Measurements from ENCODE around the gene CERK.

CERK gene

DNA sequence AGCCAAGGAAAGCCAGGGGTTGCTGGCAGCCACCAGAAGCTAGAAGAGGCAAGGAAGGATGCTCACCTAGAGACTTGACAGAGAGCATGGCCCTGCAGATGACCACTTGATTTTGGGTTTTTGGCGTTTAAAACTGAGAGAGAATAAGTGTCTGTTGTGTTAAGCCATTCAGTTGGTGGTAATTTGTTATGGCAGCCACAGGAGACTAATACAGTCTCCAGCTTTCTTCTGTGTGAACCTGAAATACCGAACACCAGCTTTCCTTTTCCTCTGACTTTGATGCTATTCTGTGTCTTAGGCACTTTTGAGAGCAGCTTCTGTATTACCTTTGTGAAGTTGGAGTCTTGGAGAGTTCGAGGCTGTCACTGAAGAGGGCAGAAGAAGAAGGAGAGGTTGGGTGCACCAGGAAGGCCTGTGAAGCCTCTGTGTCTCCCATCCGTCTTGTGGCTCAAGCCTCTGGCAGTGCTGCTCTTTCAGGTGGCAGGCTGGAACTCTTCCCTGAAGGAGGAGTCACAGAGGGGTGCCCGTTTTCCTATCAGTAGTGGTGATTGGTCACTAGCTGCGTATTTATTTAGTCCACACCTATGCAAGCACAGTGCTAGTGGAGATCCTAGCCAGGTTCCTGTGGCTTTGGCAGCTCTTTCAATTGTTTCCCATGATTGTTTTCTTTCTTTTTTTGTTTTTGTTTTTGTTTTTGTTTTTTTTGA, 26.9 kb upstream of the CERK start:
- DNase-seq = no peak

DNA sequence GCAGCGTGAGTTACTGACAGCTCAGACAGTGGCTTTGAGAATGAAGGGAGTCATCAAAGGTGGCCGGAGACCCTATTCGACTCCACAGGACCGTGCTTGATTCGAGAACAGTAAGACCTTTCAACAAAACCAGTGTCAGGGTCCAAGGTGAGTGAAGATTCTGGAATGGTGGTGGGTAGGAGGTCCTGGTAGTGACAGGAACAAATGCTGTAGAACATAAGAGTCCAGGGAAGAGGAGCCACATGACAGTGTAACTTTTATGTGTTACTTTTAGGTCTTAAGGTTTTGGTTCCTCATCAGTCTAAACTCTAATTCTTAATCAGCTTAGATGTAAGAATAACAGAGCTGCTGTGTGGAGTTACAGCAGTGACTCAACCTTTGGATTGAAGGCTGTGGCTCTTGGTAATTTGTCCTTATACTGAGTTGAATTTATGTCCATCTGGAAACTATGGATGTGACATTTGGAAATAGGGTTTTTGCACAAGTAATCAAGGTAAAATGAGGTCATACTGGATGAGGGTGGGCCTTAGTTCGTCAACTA, 26.2 kb upstream of the CERK start:
- no peak for DNase-seq

DNA sequence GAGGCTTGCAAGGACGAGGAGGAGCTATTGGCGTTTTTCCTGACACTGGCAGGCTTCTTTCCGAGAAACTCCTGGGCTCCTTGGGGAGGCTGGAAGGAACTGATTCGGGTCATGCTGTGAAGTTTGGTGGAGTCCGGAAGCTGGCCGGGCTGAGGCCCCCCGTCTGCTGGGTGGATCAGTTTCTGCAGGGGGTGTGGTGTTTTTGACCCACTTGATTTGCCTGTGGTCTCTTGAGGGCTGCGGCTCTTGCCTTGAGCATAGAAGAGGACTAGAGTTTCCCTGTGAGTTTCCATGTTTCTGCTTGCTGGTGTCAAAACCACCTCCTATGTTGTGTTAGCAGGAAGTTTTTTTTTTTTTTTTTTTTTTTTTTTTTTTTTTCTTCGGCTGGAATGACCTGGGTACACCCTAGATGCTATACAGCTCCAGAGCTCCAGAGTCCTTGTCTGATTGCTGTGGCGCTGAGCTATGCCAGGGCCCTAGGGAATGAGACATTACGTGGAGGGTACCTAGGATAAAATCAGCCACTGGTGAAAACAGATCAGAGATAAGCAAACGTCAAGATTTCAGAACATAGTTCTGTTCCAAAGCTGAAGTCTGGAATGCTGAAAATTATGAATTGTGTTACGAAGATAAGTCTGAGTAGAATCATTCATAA, 25.1 kb upstream of the CERK start:
- DNase-seq = peak in 1 of 2 experiments; percentile 13

DNA sequence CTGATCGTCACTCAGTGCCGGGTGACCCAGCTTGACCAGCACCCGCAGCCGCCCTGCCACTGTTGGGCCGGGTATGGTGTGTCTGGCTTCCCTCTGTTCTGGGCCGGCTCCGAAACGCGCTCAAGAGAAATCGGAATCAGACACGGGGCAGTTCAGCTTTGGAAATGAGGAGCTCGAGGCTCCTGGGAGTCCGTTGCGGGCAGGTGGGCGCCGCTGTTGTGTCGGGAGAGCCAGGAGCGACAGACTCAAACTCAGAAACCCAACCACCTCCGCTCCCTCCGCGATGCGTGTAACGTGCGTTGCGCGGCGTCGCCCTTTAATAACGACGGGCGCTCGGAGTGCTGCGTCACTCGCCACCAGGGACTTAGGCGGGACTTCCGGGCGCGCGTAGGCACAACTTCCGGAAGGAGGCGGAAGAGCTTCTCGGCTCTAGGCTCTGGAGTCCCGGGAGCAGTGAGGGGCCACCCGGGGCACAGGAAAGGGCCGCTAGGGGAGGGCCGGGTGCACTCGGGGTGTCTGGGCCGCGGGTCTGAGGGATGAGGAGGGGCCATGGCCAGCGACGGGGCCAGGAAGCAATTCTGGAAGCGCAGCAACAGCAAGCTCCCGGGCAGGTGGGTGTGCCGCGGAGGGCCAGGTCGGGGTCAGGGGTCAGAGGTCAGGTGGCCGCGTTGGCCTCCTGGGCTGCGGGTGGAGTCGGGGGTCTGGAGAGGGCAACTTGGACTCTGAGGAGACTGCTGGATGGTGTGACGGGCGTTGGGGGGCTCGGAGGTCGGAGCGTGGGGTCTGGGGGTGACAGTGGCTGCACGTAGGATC, 24.4 kb upstream of the CERK start, which contains the start of gene TBC1D22A:
TSS of gene TBC1D22A (plus strand) at position 413 of the 813 bp plus-strand sequence. CDS start at position 550, 137 bp downstream.
- DNase-seq = peak; percentile 84 to 94

DNA sequence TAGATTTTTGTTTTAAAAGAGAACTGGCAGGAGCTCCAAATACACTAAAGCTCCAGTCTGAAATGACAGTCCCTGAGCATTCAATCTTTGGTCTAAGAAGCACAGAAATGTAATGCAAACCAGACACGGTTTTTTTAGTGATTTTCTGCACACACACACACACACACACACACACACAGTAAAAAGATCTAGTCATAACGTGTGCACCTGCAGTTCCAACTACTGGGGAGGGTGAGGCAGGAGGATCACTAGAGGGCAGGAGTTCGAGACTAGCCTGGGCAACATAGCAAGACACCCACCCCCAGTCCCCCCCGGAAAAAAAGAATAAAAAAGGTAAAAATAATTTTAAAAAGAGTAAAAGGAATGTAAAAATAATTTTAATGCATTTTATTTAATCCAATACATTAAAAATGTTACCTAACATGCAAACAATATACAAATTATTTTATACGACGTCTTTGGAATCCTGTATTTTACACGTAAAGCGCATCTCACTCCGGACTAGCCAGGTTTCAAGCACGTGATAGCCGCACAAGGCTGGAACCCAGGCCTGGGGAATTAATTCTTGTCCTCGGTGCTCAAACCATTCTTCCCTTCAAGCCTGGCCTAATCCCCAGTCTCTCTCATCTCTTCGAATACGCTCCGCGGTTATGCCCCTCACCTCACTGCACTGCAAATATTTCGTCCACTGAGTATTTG, 23.6 kb upstream of the CERK start:
- peak in 1 of 2 experiments; percentile 29 for DNase-seq

DNA sequence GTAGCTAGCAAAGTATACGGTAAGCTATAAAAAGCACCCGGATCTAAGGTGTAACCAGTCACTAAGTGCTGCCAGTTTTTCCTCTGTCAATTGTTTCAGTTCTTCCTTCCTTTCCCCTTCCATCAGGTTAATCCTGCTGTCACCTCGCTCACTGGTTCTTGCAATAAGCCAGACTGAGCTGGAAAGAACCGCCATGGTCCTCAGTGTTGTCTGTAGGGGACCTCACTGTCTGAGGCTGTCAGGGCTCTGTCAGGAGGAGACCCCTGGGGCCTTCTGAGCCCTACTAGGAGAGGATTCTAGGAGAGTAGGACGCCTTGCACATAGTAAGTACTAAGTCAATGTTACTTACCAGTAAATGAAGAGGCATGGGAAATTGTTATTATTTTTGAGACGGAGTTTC, 23.0 kb upstream of the CERK start:
- DNase-seq = no peak

DNA sequence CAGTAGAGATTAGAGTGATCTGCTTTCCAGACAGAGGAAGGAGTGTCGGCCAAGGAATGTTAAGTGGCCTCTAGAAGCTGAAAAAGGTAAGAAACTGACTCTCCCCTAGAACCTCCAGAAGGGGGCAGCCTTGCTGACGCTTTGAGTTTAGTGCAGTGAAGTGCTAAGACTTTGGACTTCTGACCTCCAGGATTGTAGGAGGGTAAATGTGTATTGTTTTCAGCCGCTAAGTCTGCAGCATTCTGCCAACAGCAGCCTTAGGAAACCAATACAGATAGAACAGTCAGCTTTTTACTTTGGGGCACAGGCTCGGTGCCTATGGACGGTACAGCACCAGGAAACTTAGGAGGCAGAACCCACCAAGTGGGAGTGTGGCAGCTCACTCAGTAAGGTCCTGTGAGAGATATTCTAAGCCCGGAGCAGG, 20.8 kb upstream of the CERK start:
- DNase-seq = peak; percentile 36 to 63

DNA sequence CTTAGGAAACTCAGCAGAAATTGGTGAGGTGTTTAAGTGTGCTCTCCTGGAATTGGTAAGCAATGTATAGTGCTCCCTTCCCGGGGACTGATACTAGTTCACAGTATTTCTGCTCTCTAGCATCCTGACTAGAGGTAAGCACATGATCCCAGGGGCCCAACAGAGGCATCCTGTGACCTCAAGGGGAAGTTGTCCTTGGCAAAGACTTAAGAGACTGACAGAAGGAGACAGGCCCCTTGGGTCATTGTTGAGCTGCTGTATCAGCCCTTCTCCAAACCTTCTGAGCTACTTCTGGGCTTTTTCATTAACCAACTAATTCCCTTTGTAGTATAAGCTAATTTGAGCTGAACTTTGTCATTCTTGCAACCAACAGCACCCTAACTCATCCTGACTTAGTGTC, 20.1 kb upstream of the CERK start:
- no peak for DNase-seq

DNA sequence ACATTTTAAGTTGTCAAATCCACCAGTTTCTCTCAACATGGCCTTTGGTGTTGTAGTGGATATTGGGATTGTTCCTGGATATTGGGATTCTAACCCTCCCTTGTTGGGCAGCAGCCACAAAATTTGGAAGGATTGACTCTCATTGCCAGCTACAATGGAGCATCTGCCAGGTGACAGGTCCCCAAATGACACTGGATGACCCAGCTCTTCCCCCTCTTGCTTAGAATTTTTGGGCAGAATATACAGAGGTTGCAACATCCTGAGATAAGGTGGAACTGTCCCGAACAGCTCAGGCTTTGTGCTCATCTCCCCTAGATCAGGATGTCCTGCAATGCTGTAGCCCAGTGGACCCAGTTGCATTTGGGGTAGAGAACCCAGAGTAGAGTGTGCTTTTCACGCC, 19.1 kb upstream of the CERK start:
- DNase-seq = no peak

DNA sequence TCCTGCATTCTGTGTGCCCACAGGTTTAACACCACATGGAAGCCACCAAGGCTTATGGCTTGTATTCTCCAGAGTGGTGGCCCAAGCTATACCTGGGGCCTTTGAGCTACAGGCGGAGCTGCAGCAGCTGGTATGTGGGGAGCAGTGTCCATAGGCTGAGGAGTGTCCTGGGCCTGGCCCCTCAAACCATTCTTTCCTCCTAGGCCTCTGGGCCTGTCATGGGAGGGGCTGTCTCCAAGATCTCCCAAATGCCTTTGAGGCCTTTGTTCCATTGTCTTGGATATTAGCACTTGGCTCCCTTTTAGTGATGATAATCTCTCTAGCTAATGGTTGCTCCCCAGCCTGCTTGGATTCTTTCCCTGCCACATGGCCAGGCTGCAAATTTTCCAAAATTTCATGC, 18.0 kb upstream of the CERK start:
- DNase-seq = no peak

DNA sequence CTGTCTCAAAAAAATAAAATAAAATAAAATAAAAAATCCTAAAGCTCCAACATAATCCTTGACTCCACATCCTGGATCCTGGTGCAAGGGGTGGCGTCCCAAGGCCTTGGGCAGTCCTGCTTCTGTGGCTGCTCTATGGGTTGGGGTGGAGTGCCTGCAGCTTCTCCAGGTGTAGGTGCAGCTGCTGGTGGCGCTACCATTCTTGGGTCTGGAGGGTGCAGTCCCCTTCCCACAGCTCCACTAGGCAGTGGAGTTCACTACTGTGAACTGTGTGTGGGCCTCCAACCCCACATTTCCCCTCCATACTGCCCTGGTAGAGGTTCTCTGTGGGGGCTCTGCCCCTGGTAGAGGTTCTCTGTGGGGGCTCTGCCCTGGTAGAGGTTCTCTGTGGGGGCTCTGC, 17.5 kb upstream of the CERK start:
- no peak for DNase-seq

DNA sequence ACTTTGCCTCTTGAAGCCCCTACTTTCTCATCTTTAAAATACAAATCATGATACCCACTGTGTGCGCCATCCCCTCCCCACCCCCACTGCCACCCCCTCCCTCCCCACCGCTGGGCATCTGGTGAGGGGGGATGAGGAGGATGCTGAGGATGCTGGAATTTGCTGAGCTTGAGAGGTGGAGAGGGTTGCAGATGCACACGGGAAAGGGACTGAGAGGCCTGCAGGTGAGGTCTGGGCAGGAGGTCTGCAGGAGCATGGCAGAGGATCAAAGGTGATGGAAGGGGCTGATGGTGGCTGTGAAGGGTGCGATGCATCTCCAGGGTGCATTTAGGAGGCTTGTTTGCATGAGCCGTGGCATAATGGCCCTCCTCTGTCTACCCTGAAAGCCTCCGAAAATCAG, 16.8 kb upstream of the CERK start:
- DNase-seq = no peak

DNA sequence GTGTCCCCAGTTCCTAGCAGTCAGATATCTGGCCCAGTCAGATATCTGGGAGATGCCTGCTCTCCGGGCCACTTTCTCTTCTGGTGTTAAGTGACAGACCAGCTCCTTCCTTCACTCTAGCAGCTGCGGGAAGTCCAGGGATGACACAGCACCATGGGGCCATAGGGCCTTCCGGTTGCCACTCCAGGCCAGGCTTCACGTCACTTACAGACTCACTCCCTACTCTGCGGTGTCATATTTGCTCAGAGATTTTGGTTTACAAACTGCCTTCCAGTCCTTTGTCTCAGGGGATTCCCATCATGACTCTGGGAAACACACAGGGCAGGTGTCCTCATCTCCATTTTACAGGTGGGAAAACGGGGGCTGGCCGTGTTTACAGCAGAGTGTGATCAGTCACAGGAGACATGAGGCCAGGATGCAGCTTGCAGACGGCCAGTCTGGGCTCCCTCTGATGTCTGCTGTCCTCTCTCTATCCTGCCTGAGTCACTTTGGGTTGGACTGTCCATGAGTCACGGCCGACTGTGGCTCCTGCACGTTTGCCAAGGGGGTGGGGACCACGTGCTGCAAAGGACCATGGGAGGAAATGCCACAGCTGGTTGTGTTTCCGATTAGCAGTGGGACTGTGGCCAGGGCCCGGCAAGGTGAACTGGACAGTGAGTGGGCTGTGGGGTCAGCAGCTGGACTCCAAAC, 16.2 kb upstream of the CERK start:
- DNase-seq = no peak

DNA sequence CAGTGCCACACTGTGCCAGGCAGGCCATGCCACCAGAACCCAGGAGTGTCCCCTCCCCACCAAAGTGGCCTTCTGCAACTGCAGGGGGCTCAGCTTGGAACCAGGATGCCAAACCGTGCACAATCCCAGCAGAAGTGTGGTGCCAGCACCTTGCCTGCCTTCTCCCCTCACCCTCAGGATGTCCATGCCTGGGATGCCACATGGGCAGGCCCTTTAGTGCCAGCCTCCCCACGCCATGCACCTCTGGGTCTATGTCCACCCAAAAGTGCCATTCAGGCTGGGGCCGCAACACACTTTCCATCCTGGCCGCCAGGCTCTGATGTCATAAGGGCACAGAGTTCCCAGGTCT, 15.7 kb upstream of the CERK start:
- no peak for DNase-seq

DNA sequence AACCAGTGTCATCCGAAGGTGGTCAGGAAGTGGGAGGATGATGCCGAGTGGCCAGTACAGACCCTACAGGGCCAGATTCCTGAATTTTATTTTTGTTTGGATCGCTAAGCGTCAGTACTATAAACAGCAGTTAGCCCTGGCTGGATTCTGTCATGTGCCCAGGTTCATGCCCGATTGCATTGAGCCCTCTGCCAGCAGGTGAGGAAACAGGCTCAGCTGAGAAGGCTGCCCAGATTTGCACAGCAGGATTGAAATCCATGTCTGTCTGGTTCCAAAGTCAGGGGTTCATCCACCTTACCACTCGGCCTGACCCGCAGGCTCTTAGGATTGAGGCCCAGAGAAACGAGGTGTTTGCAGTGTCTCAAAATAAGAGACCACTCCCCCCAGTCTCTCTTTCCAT, 15.3 kb upstream of the CERK start:
- DNase-seq = no peak

DNA sequence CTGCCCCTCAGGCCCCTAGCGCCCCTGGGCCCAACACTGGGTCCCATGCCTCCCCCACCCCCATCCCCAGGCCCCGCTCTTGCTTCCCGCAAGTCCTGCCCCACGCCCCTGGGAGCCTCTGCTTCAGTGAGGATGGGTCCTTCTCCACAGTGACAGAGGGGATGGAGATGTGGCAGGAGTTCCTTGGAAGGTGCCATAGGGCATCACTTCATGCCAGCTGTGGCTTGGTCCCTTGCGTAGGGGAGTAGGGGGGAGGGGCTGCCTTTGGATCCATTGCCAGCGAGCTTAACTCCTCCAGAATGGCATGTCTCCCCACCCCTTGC, 14.9 kb upstream of the CERK start:
- no peak for DNase-seq

DNA sequence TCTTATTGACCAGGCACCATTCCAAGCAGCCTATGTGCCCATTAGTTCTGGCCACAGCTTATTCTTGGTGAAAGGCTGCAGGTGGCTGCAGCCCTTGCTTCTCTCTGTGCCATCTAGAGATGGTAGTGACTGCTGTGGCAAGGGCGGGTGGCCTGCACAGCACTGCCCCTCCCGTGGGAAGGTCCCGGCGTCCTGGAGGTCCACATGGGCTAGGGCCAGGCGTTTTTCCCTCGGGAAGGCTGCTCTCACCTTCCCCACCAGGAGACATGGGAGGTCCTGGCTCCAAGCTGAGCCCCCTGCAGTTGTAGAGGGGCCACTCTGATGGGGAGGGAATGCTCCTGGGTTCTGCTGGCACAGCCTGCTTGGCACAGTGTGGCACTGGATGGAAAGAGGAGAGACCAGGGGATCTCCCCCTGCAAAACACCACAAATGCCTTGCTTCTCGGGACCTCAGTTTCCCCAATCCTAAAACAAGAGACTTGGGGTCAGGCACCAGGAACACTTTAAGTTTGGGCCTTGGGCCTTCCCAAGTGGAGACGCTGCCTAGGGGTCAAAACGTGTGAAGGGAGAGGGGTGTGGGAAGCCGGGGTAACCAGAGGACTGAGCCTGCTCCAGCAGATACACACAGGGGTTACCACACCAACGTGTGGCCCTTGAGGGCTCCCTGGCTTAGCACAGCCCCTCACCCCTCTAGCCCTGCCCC, 14.4 kb upstream of the CERK start:
- DNase-seq = no peak

DNA sequence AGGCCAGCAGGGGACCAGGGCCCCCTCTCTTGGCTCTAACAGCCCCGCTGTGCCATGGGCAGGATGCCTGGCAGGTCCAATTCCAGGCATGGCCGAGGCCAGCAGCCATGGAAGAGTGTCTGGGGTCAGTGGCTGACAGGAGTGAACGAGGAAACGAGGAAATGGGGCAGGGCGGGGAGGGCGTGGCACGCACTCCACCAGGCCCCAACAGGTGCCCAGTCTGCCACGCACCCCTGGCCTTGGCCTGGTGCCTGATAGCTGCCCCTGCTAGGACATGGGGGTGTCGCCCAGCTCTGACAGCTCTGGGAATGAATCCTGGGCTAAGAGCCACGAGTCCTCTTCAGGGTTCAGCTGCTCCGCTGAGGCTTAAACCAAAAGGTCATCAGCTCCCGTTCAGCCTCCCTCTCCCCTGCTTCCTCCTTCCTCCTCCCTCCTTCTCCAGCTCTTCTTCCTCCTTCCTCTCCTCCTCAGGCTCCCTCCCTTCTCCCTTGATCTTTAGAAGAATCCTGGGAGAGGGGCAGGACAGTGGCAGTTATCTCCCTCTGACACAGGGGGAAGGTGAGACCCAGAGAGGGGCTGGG, 12.9 kb upstream of the CERK start:
- DNase-seq = no peak

DNA sequence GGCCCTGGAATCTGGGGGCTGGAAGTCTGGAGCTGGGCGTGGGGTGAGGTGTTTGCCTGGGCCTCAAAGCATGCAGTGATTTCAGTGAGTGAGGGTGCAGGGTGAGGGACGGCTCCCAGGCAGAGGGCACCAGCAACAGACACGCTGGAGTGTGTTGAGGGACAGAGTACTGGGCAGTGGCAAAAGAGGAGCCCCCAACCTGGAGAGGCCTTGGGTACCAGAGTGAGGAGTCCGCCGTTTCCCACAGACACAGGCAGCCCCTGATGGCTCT, 12.4 kb upstream of the CERK start:
- no peak for DNase-seq

DNA sequence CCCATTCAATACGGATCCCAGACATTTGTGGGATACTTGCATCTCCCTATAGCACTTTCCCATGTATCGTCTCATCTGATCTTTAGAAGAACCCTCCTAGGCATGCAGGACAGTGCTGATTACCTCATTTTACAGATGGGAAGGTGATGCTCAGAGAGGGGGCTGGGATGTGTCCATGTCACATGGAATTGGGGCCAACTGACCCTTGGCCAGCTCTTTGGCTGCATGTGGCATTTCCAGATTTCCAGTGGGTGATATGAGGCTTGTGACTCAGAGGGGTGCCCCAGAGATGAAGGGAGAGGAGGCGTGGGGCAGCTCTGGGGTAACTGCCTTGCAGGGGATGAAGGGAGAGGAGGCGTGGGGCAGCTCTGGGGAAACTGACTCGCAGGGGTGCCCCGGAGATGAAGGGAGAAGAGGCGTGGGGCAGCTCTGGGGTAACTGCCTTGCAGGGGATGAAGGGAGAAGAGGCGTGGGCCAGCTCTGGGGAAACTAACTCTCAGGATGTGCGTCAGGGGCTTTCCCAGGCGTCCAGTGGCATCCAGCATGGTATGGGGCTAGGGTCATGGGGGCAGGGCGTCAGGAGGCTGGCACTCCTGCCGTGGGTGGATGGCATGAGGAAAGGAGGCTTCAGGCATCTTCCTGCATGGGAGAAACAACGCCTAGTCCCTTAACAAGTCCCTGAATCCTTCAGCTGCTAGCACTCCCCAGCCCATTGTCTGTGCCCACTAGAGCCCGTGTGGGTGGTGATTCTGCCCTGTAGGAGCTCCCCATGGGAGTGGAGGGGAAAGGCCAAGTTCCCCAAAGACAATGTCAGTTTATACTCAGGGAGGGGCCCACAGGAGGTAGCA, 11.9 kb upstream of the CERK start:
- no peak for DNase-seq

All from NCI-H524 (cell line).